NCI-H187 (cell line): ENCODE measurements around the gene COL9A2.
A peak's percentile ranks its signal among the peaks of the same experiment; 100 is the strongest.

Experiments used
- DNase-seq, 2 experiments: peaks; one replicate each; lab custom pipeline; 2025; lab: John Stamatoyannopoulos, UW

COL9A2 gene

DNA sequence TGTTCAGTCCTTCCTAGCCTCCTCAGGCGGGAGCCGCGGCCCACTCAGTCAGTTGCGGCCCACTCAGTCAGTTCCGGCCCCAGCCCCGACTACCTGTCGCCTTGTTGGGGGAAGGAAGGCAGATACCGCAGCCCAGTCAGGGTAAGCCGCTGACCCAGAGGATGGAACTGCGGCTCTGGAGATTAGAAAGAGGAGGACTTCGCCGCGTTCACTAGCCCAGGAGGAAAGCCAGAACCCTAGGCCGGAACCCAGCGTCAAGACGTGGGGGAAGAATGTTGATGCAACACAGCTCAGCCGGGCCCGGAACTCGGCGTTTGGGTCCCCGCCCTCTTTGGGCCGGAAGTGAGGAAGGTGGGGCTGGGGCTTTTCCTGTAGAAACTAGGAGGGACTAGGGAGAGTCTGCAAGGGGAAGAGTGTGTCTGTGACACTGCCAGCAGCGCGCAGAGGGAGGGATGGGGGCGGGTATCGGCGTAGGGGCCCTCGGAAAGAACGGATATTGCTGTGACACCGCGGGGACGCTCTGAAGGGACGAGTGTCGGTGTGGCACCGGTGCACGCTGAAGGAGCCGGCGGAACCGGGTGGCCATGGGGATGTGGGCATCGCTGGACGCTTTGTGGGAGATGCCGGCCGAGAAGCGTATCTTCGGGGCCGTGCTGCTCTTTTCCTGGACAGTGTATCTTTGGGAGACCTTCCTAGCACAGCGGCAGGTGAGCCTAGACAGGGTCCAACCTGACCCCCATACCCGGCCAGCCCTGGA is 59.2 kb downstream of the COL9A2 start, which contains the start of gene ZMPSTE24:
Gene ZMPSTE24, plus strand, starts transcription at position 549 of the 757 bp plus-strand sequence. Its CDS starts 36 bp downstream, at position 585.
- peak; percentile 92 to 93 for DNase-seq

DNA sequence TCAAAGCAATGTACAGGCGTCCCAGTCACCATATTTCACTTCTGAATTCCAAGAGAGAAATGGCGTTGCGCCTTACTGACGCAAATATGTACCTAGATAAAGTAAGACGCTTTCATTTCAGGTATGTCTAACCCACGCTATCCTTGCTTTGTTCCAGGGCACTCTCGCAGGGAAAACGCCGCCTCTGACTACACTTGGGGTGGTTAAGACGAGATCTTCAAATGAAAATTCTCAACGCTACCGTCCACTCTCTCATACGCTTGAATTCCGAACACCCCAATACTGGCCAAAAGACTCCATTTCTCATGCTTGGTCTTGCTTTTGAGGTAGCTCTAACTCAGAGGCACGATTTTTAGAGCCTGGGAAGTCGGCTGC is 59.8 kb downstream of the COL9A2 start:
- no peak for DNase-seq

DNA sequence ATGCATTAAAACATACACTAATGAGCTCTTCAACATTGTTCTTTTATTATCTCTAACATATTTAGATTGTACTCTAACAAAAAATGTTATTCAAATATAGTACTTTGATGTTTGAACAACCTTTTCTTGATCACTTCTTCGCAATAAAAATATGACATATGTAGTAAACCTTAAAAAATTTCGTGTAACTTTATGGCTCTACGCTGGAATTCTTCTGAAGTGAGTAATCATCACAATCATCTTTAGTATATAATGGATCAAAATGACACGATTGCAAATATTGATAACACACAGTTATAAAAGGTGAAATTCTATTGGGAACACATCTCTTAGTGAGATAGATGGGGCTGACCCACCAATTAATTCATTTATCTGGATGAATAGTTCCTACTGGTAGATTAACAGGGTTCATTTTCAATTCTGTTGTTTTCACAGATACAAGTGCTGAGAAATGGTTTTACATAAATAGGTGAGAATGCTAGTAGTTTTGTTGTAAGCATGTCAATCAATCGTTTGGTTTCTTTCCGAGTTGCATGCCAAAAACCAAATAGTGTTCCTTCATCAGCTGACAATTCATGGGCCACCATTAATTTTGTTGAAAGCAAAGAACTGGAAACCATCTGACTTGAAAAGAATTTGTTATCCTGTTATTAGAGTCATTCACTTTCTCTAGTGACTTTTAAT is 60.5 kb downstream of the COL9A2 start:
- DNase-seq, result no peak

DNA sequence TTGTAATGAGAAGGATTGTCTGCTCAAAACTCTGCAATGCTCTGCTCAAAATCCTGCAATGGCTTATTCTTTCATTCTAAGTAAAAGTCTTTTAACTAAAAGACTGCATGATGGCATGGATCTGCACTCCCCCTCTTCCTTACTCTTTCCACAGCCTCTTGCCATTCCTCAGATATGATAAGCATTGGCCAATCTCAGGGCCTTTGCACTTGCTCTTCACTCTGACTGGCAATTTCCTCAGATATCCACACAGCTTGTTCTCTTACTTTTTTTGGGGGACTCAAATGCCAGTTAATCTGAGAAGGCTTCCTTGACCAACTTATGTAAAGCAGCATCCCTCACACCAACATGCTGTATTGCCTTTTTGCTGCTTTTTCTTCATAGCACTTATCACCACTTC is 61.9 kb downstream of the COL9A2 start:
- DNase-seq, result no peak

DNA sequence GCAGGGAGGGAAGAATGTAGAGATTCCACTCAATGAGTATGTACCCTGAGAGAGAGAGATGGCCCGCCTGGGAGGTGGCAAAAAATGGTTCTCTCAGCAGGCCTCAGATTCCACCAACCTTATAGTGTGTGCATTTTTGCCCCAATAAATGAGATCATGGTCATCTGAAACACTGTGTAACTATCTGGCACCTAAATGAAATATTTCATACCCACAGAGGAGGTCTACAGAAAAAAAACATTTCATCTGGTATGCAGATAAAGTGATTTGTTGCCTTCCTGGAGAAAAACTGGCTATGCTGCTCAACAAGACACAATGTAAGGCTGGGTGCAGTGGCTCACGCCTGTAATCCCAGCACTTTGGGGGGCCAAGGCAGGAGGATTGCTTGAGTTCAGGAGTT is 64.5 kb downstream of the COL9A2 start:
- no peak for DNase-seq

DNA sequence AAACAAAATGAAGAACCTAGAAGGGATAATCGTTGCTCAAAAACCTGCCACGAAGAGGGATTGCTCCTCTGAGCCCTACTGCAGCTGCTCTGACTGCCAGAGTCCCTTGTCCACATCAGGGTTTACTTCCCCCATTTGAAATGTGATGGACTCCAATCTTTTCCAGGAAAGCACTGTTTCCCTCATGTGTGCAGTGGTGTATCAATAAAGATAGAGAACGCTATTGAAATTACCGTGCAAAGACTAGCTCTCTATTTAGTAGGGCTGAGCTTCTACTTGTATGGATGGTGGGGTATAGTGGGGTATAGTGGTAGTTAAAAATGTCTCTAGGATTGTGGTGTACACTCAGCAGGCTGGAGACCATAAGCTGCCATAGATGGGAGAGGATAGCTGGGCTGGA is 65.6 kb downstream of the COL9A2 start:
- DNase-seq, result no peak
